ENCODE data around the gene GFER.

GFER gene

GRCh38 chr16:1974157-1975070 is 9.6 kb upstream of the GFER start:
- no peak for DNase-seq

- no peak for DNase-seq
These were observed 8.4 kb upstream of the GFER start for GRCh38 chr16:1975432-1976215.

- no peak for DNase-seq
These were observed 7.8 kb upstream of the GFER start for GRCh38 chr16:1976216-1976520.

- DNase-seq = no peak
These were observed 6.8 kb upstream of the GFER start for GRCh38 chr16:1976951-1977874.

- DNase-seq = no peak
These were observed 6.1 kb upstream of the GFER start for GRCh38 chr16:1977875-1978268.

GRCh38 chr16:1978476-1979120 is 5.4 kb upstream of the GFER start:
- no peak for DNase-seq

- no peak for DNase-seq
These were observed 4.5 kb upstream of the GFER start for GRCh38 chr16:1979271-1980029.

- DNase-seq = no peak
These were observed 3.8 kb upstream of the GFER start for GRCh38 chr16:1980030-1980769.

GRCh38 chr16:1980770-1981087 is 3.3 kb upstream of the GFER start:
- DNase-seq = no peak

- DNase-seq = no peak
These were observed 2.6 kb upstream of the GFER start, which contains the start of gene NOXO1 for GRCh38 chr16:1981398-1981836. TSS of gene NOXO1 (minus strand) at chr16:1981469. CDS start at chr16:1981179, 290 bp downstream.

GRCh38 chr16:1982013-1982433 is 2.0 kb upstream of the GFER start:
- no peak for DNase-seq

- no peak for DNase-seq
These were observed 926 bp upstream of the GFER start for GRCh38 chr16:1982991-1983543.

GRCh38 chr16:1984347-1985225 is 593 bp downstream of the GFER start:
- DNase-seq = no peak

GRCh38 chr16:1985466-1986150 is 1.6 kb downstream of the GFER start:
- DNase-seq = no peak

GRCh38 chr16:1987198-1987597 is 3.2 kb downstream of the GFER start:
- no peak for DNase-seq

GRCh38 chr16:1989209-1990100 is 5.5 kb downstream of the GFER start, which contains the start of gene SYNGR3:
TSS of gene SYNGR3 (plus strand) at chr16:1989970. CDS start at chr16:1990103, 133 bp downstream.
- DNase-seq = no peak

GRCh38 chr16:1990101-1990350 is 6.0 kb downstream of the GFER start:
- no peak for DNase-seq

Data from fibroblast of skin of back (primary cell).